ENCODE measurements around the gene TP53TG3D.
"Not testable (repeated sequence)": the region's sequence is repeated elsewhere in the genome, so short reads cannot be mapped to it uniquely, and the experiment has no call there.

The TP53TG3D gene, protein sequence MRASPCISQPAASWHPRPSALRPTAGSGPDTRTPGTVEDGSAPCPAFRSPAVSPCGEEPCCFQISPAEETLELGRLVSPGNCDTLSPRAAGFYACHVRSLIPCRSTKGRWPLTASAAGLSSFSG

DNA sequence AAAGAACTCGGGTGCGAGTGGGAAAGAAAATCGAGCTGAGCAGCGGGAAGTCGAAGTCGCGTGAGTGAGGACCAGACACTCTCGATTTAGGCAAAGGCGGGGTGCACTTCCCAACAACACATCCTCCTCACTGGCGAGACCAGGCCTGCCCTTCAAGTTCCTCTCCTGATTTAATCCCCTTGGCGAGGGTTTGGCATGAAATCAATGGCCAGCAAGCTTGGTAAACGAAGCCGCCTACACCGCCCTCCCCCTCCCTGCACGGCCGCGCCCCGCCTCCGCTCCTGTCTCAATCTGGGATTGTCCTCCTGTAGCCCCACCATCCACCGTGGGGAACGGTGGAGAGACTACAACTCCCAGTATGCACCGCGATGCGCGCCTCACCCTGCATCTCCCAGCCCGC is at the start of gene TP53TG3D:
Gene TP53TG3D, plus strand, starts transcription at position 301 of the 400 bp plus-strand sequence. Its CDS starts 68 bp downstream, at position 369.
- not testable (repeated sequence) for DNase-seq (ENCODE audit: low read depth)

DNA sequence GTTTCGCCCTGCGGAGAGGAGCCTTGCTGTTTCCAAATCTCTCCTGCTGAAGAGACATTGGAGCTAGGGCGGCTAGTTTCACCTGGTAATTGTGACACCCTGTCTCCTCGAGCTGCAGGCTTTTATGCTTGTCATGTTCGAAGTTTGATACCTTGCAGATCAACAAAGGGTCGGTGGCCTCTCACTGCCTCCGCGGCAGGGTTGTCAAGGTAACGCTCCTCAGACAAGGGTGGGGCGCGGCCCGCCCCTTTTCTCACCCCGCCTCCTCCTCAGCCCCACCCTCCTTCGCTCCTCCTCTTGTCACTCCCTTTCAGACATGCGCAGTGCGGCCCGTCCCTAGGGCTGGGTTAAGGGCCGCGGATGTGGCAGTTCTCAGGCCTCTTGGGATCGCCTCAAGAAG is 421 bp downstream of the TP53TG3D start:
- not testable (repeated sequence) for DNase-seq (ENCODE audit: low read depth)

DNA sequence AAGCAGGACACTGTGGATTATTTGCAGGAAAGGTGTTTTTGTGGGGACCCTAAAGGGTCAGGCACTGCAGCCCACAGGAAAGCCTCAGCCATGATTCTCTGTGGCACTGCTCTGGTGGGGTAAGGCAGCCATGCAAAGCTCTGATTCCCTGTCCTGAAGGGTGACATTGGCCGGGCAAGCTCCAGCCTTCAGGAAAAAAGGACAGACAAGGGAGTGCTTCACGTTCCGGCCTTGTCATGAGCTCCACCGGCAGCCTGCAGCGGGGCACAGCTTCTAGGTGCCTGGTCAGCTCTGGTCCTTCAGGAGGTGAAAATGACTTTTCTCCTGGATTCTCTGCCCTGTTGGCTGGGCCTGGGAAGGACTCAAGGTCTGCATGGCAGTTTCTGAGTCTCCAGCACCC is 8.4 kb downstream of the TP53TG3D start:
- DNase-seq (ENCODE audit: low read depth): not testable (repeated sequence)

DNA sequence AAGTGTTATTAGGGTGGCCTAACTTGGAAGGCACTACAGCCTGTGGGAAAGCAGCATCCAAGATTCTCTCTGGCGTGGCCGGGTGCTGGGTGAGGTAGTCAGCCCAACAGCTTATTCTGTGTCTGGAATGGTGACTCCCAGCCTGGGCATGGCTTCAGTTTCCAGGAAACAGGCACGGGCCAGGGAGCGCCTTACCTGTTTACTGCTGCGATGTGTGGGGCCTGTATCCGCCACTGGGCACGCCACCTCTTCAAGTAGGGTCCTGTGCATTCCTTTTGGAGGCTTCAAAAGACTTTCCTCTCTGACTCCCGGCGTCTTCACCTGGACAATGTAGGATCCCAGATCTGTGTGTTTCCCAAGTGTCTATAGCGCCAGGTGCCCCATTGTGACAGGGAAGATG is 10.5 kb downstream of the TP53TG3D start:
- not testable (repeated sequence) for DNase-seq (ENCODE audit: low read depth)

DNA sequence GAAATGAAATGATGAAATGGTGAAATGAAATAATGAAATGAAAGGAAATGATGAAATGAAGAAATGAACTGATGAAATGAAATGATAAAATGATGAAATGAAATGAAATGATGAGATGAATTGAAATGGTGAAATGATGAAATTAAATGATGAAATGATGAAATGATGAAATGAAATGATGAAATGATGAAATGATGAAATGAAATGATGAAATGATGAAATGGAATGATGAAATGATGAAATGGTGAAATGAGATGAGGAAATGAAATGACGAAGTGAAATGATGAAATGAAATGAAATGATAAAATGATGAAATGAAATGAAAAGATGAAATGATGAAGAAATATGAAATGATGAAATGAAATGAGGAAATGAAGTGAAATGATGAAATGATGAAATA is 28.8 kb downstream of the TP53TG3D start:
- not testable (repeated sequence) for DNase-seq (ENCODE audit: low read depth)

DNA sequence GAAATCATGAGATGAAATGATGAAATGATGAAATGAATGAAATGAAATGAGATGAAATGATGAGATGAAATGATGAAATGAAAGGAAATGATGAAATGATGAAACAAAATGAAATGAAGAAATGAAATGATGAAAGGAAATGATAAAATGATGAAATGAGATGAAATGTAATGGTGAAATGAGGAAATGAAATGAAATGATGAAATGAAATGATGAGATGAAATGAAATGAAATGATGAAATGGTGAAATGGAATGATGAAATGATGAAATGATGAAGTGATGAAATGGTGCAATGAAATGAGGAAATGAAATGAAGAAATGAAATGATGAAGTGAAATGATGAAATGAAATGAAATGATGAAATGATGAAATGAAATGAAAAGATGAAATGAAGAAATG is 29.9 kb downstream of the TP53TG3D start:
- not testable (repeated sequence) for DNase-seq (ENCODE audit: low read depth)

DNA sequence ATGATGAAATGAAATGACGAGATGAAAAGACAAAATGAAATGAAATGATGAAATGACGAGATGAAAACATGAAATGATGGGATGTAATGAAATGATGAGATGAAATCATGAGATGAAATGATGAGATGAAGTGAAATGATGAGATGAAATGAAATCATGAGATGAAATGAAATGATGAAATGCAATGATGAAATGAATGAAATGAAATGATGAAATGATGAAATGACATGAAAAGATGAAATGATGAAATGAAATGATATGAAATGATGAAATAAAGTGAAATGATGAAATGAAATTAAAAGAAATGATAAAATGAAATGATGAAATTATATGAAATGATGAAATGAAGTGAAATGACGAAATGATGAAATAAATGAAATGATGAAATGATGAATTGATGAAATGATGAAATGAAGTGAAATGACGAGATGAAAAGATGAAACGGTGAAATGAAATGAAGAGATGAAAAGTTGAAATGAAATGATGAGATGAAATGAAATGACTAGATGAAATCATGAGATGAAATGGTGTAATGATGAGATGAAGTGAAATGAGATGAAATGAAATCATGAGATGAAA is 30.9 kb downstream of the TP53TG3D start:
- DNase-seq (ENCODE audit: low read depth): not testable (repeated sequence)

DNA sequence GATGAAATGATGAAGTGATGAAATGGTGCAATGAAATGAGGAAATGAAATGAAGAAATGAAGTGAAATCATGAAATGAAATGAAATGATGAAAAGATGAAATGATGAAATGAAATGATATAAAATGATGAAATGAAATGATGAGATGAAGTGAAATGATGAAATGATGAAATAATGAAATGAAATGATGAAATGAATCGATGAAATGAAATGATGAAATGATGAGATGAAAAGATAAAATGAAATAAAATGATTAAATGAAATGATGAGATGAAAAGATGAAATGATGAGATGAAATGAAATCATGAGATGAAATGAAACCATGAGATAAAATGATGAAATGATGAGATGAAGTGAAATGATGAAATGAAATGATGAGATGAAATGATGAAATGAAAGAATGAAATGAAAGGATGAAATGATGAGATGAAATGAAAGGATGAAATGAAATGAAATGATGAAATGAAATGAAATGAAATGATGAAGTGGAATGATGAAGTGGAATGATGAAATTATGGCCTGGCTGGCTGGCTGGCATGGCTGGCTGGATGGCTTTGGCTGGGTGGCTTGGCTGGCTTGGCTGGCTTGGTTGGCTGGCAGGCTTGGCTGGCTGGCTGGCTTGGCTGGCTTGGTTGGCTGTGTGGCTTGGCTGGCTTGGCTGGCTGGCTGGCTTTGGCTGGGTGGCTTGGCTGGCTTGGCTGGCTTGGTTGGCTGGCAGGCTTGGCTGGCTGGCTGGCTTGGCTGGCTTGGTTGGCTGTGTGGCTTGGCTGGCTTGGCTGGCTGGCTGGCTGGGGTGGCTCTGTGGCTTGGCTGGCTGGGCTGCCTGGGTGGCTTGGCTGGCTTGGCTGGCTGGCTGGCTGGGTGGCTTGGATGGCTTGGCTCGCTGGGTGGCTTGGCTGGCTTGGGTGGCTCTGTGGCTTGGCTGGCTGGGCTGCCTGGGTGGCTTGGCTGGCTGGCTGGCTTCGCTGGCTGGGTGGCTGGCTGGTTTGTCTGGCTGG is 32.0 kb downstream of the TP53TG3D start:
- not testable (repeated sequence) for DNase-seq (ENCODE audit: low read depth)

DNA sequence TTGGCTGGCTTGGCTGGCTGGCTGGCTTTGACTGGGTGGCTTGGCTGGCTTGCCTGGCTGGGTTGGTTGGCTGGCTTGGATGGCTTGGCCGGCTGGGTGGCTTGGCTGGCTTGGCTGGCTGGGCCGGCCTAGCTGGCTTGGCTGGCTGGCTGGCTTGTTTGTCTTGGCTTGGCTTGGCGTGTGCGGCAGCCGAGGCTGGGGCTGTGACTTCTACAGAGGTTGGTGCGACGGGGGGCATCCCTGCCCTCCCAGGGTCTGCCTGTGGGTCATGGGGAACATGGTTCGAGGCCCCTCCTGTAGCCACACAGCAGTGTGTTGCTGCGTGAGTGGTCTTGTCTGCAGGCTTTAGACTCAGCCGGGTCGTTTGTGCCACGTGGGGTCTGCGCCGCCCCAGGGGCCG is 33.1 kb downstream of the TP53TG3D start:
- DNase-seq (ENCODE audit: low read depth): not testable (repeated sequence)

DNA sequence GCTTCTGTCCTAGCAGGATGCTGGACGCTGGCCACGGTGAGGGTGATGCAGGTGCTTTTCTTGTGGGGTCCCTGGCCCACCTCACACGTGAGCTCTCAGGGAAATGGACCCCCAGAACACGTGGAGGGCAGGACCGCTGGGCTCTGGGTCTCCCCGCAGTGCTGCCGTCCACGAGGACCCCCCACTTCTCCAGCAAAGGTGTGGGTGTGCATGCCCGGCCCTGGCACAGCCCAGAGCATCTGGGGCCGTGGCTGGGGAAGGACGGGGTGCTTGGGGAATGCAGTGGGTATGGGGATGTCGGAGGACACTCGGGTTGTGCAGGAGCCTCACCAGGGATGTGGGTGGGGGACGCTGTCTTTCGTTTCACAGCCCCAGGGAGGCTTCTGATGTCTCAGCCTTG is 34.7 kb downstream of the TP53TG3D start:
- DNase-seq (ENCODE audit: low read depth): not testable (repeated sequence)

DNA sequence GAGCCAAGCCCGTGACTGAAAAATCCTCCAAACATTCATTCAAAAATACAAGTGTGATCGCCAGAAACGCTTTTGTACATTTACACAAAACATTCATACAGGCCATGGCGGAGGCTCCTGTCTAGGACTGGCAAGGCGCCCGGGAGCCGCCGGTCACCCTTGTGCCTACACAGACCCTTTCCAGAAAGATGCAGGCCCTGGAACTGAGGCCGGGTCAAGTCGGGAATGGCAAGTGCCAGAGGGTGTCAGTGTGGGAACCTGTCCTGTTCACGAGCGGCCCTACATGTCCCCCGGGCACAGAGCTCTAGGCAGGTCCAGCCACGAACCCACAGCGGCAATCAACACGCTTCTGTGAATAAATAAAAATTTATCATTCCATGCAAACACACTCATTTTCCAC is 36.1 kb downstream of the TP53TG3D start:
- not testable (repeated sequence) for DNase-seq (ENCODE audit: low read depth)

DNA sequence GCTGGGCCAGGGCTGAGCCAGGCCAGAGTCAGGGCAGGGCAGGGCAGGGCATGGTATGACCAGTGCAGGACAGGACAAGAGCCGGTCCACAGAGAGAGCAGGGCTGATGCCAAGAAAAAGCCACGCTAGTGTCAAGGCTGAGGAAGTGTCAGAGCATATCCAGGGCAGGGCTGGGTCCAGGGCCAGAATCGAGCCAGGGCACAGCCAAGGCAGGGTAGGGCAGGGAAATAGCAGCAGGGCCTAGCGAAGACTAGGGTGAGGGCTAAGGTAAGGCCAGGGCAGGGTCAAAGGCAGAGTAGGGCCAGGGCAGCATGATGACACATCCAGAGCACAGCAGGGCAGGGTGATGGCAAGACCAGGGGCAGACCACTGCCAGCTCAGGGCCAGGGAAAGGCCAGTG is 49.7 kb downstream of the TP53TG3D start:
- not testable (repeated sequence) for DNase-seq (ENCODE audit: low read depth)
